ENCODE measurements around the gene MXD1. TPM values are rescaled to one million over a fixed set of nuclear protein-coding genes. Genes with fewer than 3 reads are reported as not detected.

MXD1 gene
- total and polyA plus RNA-seq, 2 experiments from 2014 or later = 1.8 to 3.9 TPM

DNA sequence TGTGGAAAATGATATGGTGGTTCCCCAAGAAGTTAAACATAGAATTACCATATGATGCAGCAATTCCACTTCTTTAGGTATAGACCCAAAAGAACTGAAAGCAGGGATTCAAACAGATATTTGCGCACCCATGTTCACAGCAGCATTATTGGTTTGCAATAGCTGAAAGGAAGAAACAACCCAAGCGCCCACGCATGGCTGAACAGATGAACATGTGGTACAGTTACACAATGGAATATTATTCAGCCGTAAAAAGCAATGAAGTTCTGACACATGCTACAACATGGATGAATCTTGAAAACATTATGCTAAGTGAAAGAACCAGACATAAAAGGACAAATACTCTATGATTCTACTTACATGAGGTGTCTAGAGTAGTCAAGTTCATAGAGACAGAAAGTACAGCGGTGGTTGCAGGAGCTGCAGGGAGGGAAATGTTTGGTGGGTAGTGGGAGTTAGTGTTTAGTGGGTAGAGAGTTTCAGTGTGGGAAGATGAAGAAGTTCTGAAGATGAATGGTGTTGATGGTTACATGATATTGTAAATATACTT is 73.3 kb downstream of the MXD1 start:
- no peak overlapping the region for H3K4me2 ChIP-seq
- H3F3A ChIP-seq (replicated peaks; ENCODE audit: low read depth) = no peaks in the 10 kb centered on the region
- H3K9me2 ChIP-seq (ENCODE audit: insufficient read depth) = no peaks in the 10 kb centered on the region
- no peaks in the 10 kb centered on the region for H3K27me3 ChIP-seq (ENCODE audit: insufficient read depth)
- H3K4me1 ChIP-seq (ENCODE audit: insufficient read depth) = no peaks in the 10 kb centered on the region
- Mint-ChIP-seq H3K27ac (no peak overlapping the region), H3K4me1 (peaks cover 4% of the 10 kb centered on the region), H3K9me3 (no peaks in the 10 kb centered on the region), H3K4me3 (no peak overlapping the region), H3K36me3 (ENCODE audit: low read depth) (no peaks in the 10 kb centered on the region), H3K27me3 (ENCODE audit: insufficient read depth, low read depth, poor library complexity) (peaks cover 2% of the 10 kb centered on the region)
- H2AFZ ChIP-seq = no peak overlapping the region
- H3K36me3 ChIP-seq (ENCODE audit: insufficient read depth) = no peaks in the 10 kb centered on the region
- DNase-seq (ENCODE audit: low spot score) (no peak), ATAC-seq (no peak)
- no peaks in the 10 kb centered on the region for H4K20me1 ChIP-seq (replicated peaks; ENCODE audit: insufficient read depth)
- no peak for TF ChIP-seq ZNF331 (CRISPR knock-in tag; IDR thresholded peaks at IDR 0.05; ENCODE audit: low read depth)
- TF ChIP-seq EZH2 (IDR thresholded peaks at IDR 0.05; ENCODE audit: low read depth, unreplicated experiment) = no peak
- TF ChIP-seq, protein P1, sequence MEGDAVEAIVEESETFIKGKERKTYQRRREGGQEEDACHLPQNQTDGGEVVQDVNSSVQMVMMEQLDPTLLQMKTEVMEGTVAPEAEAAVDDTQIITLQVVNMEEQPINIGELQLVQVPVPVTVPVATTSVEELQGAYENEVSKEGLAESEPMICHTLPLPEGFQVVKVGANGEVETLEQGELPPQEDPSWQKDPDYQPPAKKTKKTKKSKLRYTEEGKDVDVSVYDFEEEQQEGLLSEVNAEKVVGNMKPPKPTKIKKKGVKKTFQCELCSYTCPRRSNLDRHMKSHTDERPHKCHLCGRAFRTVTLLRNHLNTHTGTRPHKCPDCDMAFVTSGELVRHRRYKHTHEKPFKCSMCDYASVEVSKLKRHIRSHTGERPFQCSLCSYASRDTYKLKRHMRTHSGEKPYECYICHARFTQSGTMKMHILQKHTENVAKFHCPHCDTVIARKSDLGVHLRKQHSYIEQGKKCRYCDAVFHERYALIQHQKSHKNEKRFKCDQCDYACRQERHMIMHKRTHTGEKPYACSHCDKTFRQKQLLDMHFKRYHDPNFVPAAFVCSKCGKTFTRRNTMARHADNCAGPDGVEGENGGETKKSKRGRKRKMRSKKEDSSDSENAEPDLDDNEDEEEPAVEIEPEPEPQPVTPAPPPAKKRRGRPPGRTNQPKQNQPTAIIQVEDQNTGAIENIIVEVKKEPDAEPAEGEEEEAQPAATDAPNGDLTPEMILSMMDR (conservative IDR thresholded peaks at IDR 0.05; ENCODE audit: low read depth in 2 of 2) = no peak
- no peak for TF ChIP-seq ZNF114 (CRISPR knock-in tag; IDR thresholded peaks at IDR 0.05)
- no peak for TF ChIP-seq EZH2phosphoT487 (IDR thresholded peaks at IDR 0.05; ENCODE audit: unreplicated experiment)
- TF ChIP-seq, protein P2, sequence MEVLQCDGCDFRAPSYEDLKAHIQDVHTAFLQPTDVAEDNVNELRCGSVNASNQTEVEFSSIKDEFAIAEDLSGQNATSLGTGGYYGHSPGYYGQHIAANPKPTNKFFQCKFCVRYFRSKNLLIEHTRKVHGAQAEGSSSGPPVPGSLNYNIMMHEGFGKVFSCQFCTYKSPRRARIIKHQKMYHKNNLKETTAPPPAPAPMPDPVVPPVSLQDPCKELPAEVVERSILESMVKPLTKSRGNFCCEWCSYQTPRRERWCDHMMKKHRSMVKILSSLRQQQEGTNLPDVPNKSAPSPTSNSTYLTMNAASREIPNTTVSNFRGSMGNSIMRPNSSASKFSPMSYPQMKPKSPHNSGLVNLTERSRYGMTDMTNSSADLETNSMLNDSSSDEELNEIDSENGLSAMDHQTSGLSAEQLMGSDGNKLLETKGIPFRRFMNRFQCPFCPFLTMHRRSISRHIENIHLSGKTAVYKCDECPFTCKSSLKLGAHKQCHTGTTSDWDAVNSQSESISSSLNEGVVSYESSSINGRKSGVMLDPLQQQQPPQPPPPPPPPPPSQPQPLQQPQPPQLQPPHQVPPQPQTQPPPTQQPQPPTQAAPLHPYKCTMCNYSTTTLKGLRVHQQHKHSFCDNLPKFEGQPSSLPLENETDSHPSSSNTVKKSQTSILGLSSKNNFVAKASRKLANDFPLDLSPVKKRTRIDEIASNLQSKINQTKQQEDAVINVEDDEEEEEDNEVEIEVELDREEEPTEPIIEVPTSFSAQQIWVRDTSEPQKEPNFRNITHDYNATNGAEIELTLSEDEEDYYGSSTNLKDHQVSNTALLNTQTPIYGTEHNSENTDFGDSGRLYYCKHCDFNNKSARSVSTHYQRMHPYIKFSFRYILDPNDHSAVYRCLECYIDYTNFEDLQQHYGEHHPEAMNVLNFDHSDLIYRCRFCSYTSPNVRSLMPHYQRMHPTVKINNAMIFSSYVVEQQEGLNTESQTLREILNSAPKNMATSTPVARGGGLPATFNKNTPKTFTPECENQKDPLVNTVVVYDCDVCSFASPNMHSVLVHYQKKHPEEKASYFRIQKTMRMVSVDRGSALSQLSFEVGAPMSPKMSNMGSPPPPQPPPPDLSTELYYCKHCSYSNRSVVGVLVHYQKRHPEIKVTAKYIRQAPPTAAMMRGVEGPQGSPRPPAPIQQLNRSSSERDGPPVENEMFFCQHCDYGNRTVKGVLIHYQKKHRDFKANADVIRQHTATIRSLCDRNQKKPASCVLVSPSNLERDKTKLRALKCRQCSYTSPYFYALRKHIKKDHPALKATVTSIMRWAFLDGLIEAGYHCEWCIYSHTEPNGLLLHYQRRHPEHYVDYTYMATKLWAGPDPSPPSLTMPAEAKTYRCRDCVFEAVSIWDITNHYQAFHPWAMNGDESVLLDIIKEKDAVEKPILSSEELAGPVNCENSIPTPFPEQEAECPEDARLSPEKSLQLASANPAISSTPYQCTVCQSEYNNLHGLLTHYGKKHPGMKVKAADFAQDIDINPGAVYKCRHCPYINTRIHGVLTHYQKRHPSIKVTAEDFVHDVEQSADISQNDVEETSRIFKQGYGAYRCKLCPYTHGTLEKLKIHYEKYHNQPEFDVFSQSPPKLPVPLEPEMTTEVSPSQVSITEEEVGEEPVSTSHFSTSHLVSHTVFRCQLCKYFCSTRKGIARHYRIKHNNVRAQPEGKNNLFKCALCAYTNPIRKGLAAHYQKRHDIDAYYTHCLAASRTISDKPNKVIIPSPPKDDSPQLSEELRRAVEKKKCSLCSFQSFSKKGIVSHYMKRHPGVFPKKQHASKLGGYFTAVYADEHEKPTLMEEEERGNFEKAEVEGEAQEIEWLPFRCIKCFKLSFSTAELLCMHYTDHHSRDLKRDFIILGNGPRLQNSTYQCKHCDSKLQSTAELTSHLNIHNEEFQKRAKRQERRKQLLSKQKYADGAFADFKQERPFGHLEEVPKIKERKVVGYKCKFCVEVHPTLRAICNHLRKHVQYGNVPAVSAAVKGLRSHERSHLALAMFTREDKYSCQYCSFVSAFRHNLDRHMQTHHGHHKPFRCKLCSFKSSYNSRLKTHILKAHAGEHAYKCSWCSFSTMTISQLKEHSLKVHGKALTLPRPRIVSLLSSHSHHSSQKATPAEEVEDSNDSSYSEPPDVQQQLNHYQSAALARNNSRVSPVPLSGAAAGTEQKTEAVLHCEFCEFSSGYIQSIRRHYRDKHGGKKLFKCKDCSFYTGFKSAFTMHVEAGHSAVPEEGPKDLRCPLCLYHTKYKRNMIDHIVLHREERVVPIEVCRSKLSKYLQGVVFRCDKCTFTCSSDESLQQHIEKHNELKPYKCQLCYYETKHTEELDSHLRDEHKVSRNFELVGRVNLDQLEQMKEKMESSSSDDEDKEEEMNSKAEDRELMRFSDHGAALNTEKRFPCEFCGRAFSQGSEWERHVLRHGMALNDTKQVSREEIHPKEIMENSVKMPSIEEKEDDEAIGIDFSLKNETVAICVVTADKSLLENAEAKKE (CRISPR knock-in tag; IDR thresholded peaks at IDR 0.05) = no peak
- TF ChIP-seq, protein P3, sequence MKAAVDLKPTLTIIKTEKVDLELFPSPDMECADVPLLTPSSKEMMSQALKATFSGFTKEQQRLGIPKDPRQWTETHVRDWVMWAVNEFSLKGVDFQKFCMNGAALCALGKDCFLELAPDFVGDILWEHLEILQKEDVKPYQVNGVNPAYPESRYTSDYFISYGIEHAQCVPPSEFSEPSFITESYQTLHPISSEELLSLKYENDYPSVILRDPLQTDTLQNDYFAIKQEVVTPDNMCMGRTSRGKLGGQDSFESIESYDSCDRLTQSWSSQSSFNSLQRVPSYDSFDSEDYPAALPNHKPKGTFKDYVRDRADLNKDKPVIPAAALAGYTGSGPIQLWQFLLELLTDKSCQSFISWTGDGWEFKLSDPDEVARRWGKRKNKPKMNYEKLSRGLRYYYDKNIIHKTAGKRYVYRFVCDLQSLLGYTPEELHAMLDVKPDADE (IDR thresholded peaks at IDR 0.05) = no peak
- TF ChIP-seq STAT1 (IDR thresholded peaks at IDR 0.05; ENCODE audit: unreplicated experiment) = no peak
- no peak for TF ChIP-seq NANOG (IDR thresholded peaks at IDR 0.05; ENCODE audit: borderline replicate concordance)
- TF ChIP-seq JUNB (IDR thresholded peaks at IDR 0.05; ENCODE audit: unreplicated experiment) = no peak
- TF ChIP-seq POLR2AphosphoS5 (IDR thresholded peaks at IDR 0.05; ENCODE audit: low read depth) = no peak
- no peak for TF ChIP-seq CREB1 (CRISPR knock-in tag; IDR thresholded peaks at IDR 0.05; ENCODE audit: low read depth)
- TF ChIP-seq, protein P4, sequence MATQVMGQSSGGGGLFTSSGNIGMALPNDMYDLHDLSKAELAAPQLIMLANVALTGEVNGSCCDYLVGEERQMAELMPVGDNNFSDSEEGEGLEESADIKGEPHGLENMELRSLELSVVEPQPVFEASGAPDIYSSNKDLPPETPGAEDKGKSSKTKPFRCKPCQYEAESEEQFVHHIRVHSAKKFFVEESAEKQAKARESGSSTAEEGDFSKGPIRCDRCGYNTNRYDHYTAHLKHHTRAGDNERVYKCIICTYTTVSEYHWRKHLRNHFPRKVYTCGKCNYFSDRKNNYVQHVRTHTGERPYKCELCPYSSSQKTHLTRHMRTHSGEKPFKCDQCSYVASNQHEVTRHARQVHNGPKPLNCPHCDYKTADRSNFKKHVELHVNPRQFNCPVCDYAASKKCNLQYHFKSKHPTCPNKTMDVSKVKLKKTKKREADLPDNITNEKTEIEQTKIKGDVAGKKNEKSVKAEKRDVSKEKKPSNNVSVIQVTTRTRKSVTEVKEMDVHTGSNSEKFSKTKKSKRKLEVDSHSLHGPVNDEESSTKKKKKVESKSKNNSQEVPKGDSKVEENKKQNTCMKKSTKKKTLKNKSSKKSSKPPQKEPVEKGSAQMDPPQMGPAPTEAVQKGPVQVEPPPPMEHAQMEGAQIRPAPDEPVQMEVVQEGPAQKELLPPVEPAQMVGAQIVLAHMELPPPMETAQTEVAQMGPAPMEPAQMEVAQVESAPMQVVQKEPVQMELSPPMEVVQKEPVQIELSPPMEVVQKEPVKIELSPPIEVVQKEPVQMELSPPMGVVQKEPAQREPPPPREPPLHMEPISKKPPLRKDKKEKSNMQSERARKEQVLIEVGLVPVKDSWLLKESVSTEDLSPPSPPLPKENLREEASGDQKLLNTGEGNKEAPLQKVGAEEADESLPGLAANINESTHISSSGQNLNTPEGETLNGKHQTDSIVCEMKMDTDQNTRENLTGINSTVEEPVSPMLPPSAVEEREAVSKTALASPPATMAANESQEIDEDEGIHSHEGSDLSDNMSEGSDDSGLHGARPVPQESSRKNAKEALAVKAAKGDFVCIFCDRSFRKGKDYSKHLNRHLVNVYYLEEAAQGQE (IDR thresholded peaks at IDR 0.05; ENCODE audit: unreplicated experiment) = no peak
- H3K4me3 ChIP-seq = no peak overlapping the region
- no peak overlapping the region for H3K27ac ChIP-seq (ENCODE audit: low read depth)
- H3K79me2 ChIP-seq (replicated peaks; ENCODE audit: insufficient read depth) = no peaks in the 10 kb centered on the region

All from GM23338 (cell line).